ENCODE results near the gene RPA1.
A peak's percentile ranks its signal among the peaks of the same experiment; 100 is the strongest.

- TF ChIP-seq CTCF (conservative IDR thresholded peaks at IDR 0.05), result peak; percentile 41; the same call in 1 of the 2 replicates
- no peak for TF ChIP-seq EZH2 (IDR thresholded peaks at IDR 0.05; ENCODE audit: low read depth)
These were observed 69.7 kb downstream of the RPA1 start for GRCh38 chr17:1899403-1900000.

Data from PC-9 (cell line).